ENCODE measurements around the gene NXPH3.

- TF ChIP-seq CTCF (IDR thresholded peaks at IDR 0.05; ENCODE audit: insufficient read depth, low read length): no peak
- TF ChIP-seq POLR2AphosphoS5 (IDR thresholded peaks at IDR 0.05; ENCODE audit: low read depth): no peak
- no peak for TF ChIP-seq REST (IDR thresholded peaks at IDR 0.05; ENCODE audit: insufficient replicate concordance, low read depth)
These were observed 27.6 kb downstream of the NXPH3 start for GRCh38 chr17:49603238-49603637.

Data from HL-60 (cell line).